BLaER1 (cell line): ENCODE data around the gene NR2F6.

Source experiments
- H3K27ac ChIP-seq: shearing (Covaris generic); formaldehyde crosslinking; 2 replicates; pipeline ENCODE4 v1.8.1; 2022
- H3K27me3 ChIP-seq: shearing (Covaris generic); formaldehyde crosslinking; 2 replicates; pipeline ENCODE4 v1.8.1; 2022
- H3K36me3 ChIP-seq: shearing (Covaris generic); formaldehyde crosslinking; 2 replicates; pipeline ENCODE4 v1.8.1; 2022
- H3K4me1 ChIP-seq: shearing (Covaris generic); formaldehyde crosslinking; 2 replicates; pipeline ENCODE4 v1.8.1; 2022
- H3K4me2 ChIP-seq: shearing (Covaris generic); formaldehyde crosslinking; 2 replicates; pipeline ENCODE4 v1.8.1; 2022
- H3K4me3 ChIP-seq: shearing (Covaris generic); formaldehyde crosslinking; 2 replicates; pipeline ENCODE4 v1.8.1; 2022
- H3K9ac ChIP-seq: shearing (Covaris generic); formaldehyde crosslinking; 2 replicates; pipeline ENCODE4 v1.8.1; 2022
- H3K9me3 ChIP-seq: shearing (Covaris generic); formaldehyde crosslinking; 2 replicates; pipeline ENCODE4 v1.8.1; 2022
- H4K20me1 ChIP-seq: shearing (Covaris generic); formaldehyde crosslinking; 2 replicates; pipeline ENCODE4 v1.8.1; 2022
- Cebpa-rat ChIP-seq: shearing (Covaris generic); IDR thresholded peaks from 2 replicates; pipeline ENCODE4 v1.8.1; 2022

Gene NR2F6

GRCh38 chr19:17240826-17241399 lies 4.8 kb downstream of the NR2F6 start:
- no peak overlapping the region for H3K4me2 ChIP-seq
- H3K4me3 ChIP-seq = no peak overlapping the region
- H3K36me3 ChIP-seq = peaks cover 39% of the 10 kb centered on the region

GRCh38 chr19:17240062-17240752 lies 5.5 kb downstream of the NR2F6 start:
- H3K36me3 ChIP-seq = peaks cover 39% of the 10 kb centered on the region
- no peak overlapping the region for H3K27ac ChIP-seq
- no peaks in the 10 kb centered on the region for H3K9me3 ChIP-seq
- H3K4me3 ChIP-seq = no peak overlapping the region
- peaks cover 78% of the 10 kb centered on the region for H4K20me1 ChIP-seq
- no peaks in the 10 kb centered on the region for H3K27me3 ChIP-seq
- no peak overlapping the region for H3K4me2 ChIP-seq
- H3K9ac ChIP-seq = no peak overlapping the region
- TF ChIP-seq Cebpa-rat = no peak
- peaks cover 56% of the 10 kb centered on the region for H3K4me1 ChIP-seq

More at GRCh38 chr19:17240826-17241399, 4.8 kb downstream of the NR2F6 start:
- H3K9me3 ChIP-seq = no peaks in the 10 kb centered on the region
- H4K20me1 ChIP-seq = peaks cover 75% of the 10 kb centered on the region
- H3K27ac ChIP-seq = no peak overlapping the region; the same call in 1 of the 2 replicates
- H3K4me1 ChIP-seq = peaks cover 51% of the 10 kb centered on the region
- H3K27me3 ChIP-seq = no peaks in the 10 kb centered on the region
- no peak for TF ChIP-seq Cebpa-rat
- no peak overlapping the region for H3K9ac ChIP-seq

- H3K4me3 ChIP-seq = no peak overlapping the region
- no peaks in the 10 kb centered on the region for H3K27me3 ChIP-seq
- H4K20me1 ChIP-seq = peaks cover 66% of the 10 kb centered on the region
- no peak overlapping the region for H3K4me2 ChIP-seq
- no peaks in the 10 kb centered on the region for H3K9me3 ChIP-seq
- no peak overlapping the region for H3K9ac ChIP-seq
- no peak for TF ChIP-seq Cebpa-rat
- peaks cover 53% of the 10 kb centered on the region for H3K36me3 ChIP-seq
- H3K27ac ChIP-seq = no peak overlapping the region
- H3K4me1 ChIP-seq = peaks cover 57% of the 10 kb centered on the region
These were observed 7.7 kb downstream of the NR2F6 start for GRCh38 chr19:17237747-17238706.

- no peaks in the 10 kb centered on the region for H3K27me3 ChIP-seq
- peaks cover 63% of the 10 kb centered on the region for H4K20me1 ChIP-seq
- no peak overlapping the region for H3K4me3 ChIP-seq
- peaks cover 46% of the 10 kb centered on the region for H3K4me1 ChIP-seq
- H3K4me2 ChIP-seq = peak overlapping the region; percentile 49
- no peak overlapping the region for H3K27ac ChIP-seq
- no peak for TF ChIP-seq Cebpa-rat
- no peak overlapping the region for H3K9ac ChIP-seq
- peaks cover 64% of the 10 kb centered on the region for H3K36me3 ChIP-seq
- H3K9me3 ChIP-seq = no peaks in the 10 kb centered on the region
These were observed 8.7 kb downstream of the NR2F6 start for GRCh38 chr19:17236811-17237543.

- Histone ChIP-seq H3K27me3 (no peaks in the 10 kb centered on the region), H3K4me3 (peak overlapping the region; percentile 73), H4K20me1 (peaks cover 59% of the 10 kb centered on the region), H3K4me1 (peaks cover 38% of the 10 kb centered on the region), H3K27ac (peak overlapping the region; percentile 72; the same call in 1 of the 2 replicates), H3K36me3 (peaks cover 70% of the 10 kb centered on the region), H3K4me2 (peak overlapping the region; percentile 100), H3K9me3 (no peaks in the 10 kb centered on the region), H3K9ac (peak overlapping the region; percentile 80; the same call in 1 of the 2 replicates)
- no peak for TF ChIP-seq Cebpa-rat
These were observed 9.5 kb downstream of the NR2F6 start for GRCh38 chr19:17235971-17236777.

GRCh38 chr19:17235300-17235970 lies 10.3 kb downstream of the NR2F6 start:
- Histone ChIP-seq H3K9me3 (no peaks in the 10 kb centered on the region), H3K4me3 (peak overlapping the region; percentile 73), H3K36me3 (peaks cover 70% of the 10 kb centered on the region), H3K4me2 (peak overlapping the region; percentile 100), H3K9ac (peak overlapping the region; percentile 80), H3K27me3 (no peaks in the 10 kb centered on the region), H3K4me1 (peaks cover 31% of the 10 kb centered on the region), H3K27ac (peak overlapping the region; percentile 72), H4K20me1 (peaks cover 51% of the 10 kb centered on the region)
- no peak for TF ChIP-seq Cebpa-rat

- peak overlapping the region; percentile 80 for H3K9ac ChIP-seq
These were observed 10.8 kb downstream of the NR2F6 start for GRCh38 chr19:17234911-17235299.

GRCh38 chr19:17232258-17232657 lies 13.5 kb downstream of the NR2F6 start:
- H3K4me2 ChIP-seq = no peak overlapping the region
- H3K9ac ChIP-seq = no peak overlapping the region
- no peak for TF ChIP-seq Cebpa-rat
- H4K20me1 ChIP-seq = peaks cover 29% of the 10 kb centered on the region
- no peak overlapping the region for H3K27ac ChIP-seq
- H3K9me3 ChIP-seq = no peaks in the 10 kb centered on the region
- peaks cover 59% of the 10 kb centered on the region for H3K36me3 ChIP-seq
- no peak overlapping the region for H3K4me3 ChIP-seq
- no peaks in the 10 kb centered on the region for H3K27me3 ChIP-seq
- H3K4me1 ChIP-seq = peaks cover 46% of the 10 kb centered on the region

More at GRCh38 chr19:17234911-17235299, 10.8 kb downstream of the NR2F6 start:
- Histone ChIP-seq H3K9me3 (no peaks in the 10 kb centered on the region), H3K36me3 (peaks cover 70% of the 10 kb centered on the region), H3K4me2 (peak overlapping the region; percentile 100), H3K27ac (peak overlapping the region; percentile 72), H3K27me3 (no peaks in the 10 kb centered on the region), H3K4me3 (peak overlapping the region; percentile 73), H4K20me1 (peaks cover 46% of the 10 kb centered on the region), H3K4me1 (peaks cover 28% of the 10 kb centered on the region)
- TF ChIP-seq Cebpa-rat = no peak
